Mononuclear cell (primary cell): Measurements from ENCODE around the gene TRAFD1. TPM values are rescaled to one million over a fixed set of nuclear protein-coding genes. Genes with fewer than 3 reads are reported as not detected.
A peak's percentile ranks its signal among the peaks of the same experiment; 100 is the strongest.
"Not testable (repeated sequence)": the region's sequence is repeated elsewhere in the genome, so short reads cannot be mapped to it uniquely, and the experiment has no call there.

ENCODE experiments used
- H3K27me3 ChIP-seq: 2 replicates; pipeline ENCODE4 v1.6.0; 2011; ENCODE audit warnings: low read length, control low read depth; ENCODE audit not compliant: insufficient read depth
- H3K4me1 ChIP-seq: 2 replicates; pipeline ENCODE4 v1.5.1; 2011; ENCODE audit warnings: mild to moderate bottlenecking, low read length, control low read depth; ENCODE audit not compliant: insufficient read depth
- H3K4me3 ChIP-seq: 2 replicates; pipeline ENCODE4 v1.5.1; 2011; ENCODE audit warnings: mild to moderate bottlenecking, low read length, moderate library complexity
- H3K9me3 ChIP-seq: 2 replicates; pipeline ENCODE4 v1.5.1; 2011; ENCODE audit warnings: low read depth, mild to moderate bottlenecking, control low read depth, low read length
- total RNA-seq: library from RNA; depleted of rRNA; stranded (reverse); fragments of >200 nt; gene quantifications from one replicate; pipeline ENCODE4 v1.2.3, GENCODE V29; 2012

Gene TRAFD1
- total RNA-seq, 1 donor: 44.5 TPM

DNA sequence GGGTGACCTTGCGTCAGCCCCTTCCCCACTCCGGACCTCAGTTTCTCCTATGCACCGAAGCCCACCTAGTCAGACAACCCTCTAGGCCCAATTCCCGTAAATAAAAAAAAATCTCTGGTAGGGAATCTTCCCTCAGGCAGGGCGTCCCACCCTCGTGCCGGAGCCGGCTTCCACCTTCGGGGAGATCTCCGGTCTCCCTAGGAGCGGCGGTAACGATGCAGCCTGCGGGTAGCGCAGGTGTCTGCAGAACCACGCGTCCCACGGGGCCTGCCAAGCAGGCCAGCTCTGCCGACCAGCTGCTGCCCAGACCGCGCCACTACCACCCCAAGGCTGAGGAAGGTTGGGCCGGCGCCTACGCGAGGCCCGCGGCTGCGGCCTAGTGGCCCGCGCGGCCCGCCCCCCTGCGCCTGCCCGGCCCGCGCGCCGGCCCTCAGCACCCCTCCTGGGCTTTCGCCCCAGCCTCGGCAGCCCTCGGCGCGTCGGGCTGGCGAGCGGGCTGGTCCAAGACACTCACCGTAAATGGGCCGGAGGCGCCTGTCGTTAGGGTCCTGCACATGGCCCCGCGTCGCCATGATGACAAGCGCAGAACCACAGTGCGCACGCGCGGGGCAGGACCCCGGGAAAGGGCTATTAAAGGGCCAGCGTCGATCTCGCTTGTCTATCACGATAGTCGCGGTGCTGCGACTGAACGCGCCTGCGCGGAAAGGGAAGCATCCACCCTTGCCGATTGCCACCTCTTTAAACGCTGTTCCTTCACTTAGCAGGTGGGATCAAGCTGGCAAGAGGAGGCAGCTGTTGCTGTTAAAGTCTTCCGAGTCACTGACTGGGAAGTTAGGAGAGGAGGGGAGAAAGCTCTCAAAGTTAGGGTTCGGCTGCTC is 16.9 kb upstream of the TRAFD1 start, which contains the start of gene NAA25:
Gene NAA25, minus strand, starts transcription at position 582 of the 878 bp plus-strand sequence. Its CDS starts 10 bp downstream, at position 572.
- Histone ChIP-seq H3K4me3 (peak within 1 kb of the TSS; percentile 97), H3K4me1 (peaks cover 45% of the 10 kb centered on the region), H3K27me3 (no peaks in the 10 kb centered on the region), H3K9me3 (no peaks in the 10 kb centered on the region)

DNA sequence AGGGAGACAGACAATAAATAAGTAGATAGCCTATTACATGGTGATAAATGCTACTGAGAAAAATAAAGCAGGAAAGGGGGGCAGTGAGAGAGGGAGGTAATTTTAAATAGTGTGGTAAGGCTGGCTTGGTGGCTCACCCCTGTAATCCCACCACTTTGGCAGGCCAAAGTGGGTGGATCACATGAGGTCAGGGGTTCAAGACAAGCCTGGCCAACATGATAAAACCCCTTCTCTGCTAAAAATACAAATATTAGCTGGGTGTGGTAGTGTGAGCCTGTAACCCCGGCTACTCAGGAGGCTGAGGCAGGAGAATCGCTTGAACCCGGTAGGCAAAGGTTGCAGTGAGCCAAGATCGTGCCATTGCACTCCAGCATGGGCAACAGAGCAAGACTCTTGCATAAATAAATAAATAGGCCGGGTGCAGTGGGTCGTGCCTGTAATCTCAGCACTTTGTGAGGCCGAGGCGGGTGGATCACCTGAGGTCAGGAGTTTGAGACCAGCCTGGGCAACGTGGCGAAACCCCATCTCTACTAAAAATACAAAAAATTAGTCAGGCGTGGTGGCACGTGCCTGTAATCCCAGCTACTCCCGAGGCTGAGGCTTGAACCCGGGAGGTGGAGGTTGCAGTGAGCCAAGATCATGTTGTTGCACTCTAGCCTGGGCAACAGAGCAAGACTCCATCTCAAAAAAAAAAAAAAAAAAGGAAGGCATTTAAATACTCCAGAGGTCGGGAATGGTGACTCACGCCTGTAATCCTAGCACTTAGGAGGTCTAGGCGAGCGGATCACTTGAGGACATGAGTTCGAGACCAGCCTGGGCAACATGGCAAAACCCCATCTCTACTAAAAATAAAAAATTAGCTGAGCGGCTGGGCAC is 14.3 kb upstream of the TRAFD1 start:
- not testable (repeated sequence) for H3K9me3 ChIP-seq, H3K27me3 ChIP-seq, H3K4me3 ChIP-seq
- peaks cover 41% of the 10 kb centered on the region for H3K4me1 ChIP-seq

DNA sequence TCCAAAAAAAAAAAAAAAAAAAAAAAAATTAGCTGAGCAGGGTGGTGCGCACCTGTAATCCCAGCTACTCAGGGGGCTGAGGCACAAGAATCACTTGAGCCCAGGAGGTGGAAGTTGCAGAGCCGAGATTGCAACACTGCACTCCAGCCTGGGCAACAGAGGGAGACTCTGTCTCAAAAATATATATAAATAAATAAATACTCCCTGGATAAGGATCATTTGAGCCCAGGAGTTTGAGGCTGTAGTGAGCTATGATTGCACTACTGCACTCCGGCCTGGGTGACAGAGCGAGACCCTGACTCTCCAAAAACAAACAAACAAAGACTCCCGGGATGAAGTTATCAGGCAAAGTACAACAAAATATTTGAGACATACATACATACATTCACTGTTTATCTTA is 13.4 kb upstream of the TRAFD1 start:
- H3K27me3 ChIP-seq: no peaks in the 10 kb centered on the region
- no peak overlapping the region for H3K4me3 ChIP-seq
- no peaks in the 10 kb centered on the region for H3K9me3 ChIP-seq
- peaks cover 43% of the 10 kb centered on the region for H3K4me1 ChIP-seq

DNA sequence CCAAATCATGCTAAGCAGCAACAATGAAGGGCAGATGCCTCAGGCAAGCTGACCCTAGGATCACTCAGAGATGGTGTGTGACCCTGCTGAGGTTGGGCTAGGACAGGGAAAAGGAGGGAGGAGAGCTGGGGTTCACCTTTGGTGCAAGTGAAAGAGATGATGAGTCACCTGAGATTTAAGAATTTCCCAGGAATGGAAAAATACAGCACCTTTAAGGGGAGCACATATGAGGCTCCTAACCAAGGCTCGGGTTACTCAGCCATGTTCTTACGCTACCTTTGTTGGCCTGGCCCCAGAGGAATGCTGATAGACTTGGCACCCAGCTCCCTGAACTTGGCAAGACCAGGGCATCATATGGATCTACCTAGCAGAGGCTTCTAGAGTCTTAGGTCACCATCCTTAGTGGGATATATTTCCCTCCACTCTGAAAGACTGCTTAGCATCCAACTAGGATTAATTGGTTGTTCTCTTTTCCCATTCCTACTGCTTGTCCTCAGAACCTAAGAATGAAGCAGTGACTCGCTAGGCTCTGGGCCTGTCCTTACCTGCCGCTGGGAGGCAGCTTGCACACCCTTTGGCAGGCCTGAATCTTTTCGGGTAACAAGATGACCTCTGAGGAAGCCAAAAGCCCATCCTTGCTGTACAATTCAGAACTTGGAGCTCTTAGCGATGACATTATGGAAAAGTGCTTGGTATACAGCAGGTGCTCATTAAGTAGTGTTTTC is 12.8 kb upstream of the TRAFD1 start:
- Histone ChIP-seq H3K27me3 (no peaks in the 10 kb centered on the region), H3K9me3 (no peaks in the 10 kb centered on the region), H3K4me1 (peaks cover 43% of the 10 kb centered on the region), H3K4me3 (no peak overlapping the region)

DNA sequence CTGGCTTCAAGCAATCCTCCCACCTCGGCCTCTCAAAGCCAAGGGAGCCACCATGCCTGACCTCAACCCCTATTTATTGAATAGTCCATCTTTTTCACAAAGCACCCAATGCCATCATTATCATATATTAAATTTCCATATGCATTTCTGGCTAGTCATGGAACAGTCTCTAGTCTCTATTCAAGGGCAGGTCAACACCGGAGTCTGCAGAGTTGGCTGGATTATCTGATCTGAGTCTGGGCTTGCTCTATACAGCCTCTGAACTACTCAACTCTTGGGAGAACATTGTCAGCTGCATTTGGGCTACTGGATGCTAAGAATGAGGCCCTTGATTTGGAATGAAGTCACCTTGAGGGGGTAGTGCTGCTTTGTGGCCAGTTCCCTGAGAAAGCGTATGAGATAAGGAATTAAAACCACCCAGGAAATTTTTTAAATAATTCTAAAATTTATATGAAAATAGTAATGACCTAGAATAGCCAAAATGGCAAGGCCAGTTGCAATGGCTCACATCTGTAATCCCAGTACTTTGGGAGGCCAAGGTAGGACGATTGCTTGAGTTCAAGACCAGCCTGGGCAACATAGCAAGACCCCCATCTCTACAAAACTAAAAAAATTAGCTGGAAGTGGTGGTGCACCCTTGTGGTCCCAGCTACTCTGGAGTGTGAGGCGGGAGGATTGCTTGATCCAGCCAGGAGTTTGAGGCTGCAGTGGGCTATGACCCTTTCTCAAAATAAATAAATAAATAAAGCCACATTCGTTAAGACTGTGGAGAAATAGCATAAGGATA is 9.9 kb upstream of the TRAFD1 start:
- H3K27me3 ChIP-seq: no peaks in the 10 kb centered on the region
- no peak overlapping the region for H3K4me3 ChIP-seq
- H3K4me1 ChIP-seq: peaks cover 39% of the 10 kb centered on the region
- no peaks in the 10 kb centered on the region for H3K9me3 ChIP-seq

DNA sequence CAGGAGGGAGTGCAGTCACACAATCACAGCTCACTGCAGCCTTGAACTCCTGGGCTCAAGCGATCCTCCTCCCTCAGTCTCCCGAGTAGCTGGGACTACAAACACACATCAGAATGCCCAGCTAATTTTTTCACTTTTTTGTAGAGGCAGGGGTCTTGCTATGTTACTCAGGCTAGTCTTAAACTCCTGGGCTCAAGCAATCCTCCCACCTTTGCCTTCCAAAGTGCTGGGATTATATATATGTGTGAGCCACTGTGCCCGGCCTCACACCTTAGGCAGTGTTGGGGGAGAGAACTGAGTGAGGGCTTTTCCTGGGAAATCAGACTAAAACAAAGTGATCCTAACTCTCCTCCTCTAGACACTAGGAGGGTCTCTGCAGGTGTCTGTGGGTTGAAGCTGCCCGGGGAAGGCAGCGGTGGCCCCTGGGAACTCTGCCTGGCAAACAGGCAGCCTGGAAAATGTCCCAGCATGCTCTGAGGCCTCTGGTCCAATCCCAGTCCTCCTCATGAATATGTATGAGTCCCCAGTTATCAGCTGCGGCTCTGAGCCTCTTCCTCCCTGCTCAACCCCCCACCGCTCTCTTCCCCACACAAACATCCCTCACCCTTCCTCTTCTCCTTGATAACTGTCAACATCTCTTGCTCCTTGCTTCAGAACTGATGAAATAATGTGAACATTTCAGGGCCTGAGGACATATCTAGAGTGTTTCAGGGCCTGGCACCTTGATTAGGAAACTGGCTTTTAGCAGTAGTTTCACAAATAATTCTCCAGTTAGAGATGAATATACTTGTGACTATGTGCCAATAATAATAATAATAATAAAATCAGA is 8.9 kb upstream of the TRAFD1 start:
- H3K27me3 ChIP-seq: no peaks in the 10 kb centered on the region
- no peak overlapping the region for H3K4me3 ChIP-seq
- no peaks in the 10 kb centered on the region for H3K9me3 ChIP-seq
- peaks cover 39% of the 10 kb centered on the region for H3K4me1 ChIP-seq

DNA sequence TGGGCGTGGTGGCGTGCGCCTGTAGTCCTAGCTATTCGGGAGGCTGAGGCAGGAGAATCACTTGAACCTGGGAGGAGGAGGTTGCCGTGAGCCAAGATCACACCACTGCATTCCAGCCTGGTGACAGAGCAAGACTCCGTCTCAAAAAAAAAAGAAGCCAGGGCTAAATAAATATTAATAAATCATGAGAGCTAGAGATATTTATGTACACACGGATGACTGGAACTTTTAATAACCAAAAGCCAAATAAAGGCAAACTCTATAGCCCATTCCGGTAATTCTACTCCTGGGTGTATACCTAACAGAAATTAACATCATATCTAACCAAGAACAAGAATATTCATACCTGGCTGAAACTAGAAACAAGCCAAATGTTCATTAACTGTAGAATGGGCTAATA is 7.7 kb upstream of the TRAFD1 start:
- Histone ChIP-seq H3K4me1 (peaks cover 33% of the 10 kb centered on the region), H3K9me3 (no peaks in the 10 kb centered on the region)

DNA sequence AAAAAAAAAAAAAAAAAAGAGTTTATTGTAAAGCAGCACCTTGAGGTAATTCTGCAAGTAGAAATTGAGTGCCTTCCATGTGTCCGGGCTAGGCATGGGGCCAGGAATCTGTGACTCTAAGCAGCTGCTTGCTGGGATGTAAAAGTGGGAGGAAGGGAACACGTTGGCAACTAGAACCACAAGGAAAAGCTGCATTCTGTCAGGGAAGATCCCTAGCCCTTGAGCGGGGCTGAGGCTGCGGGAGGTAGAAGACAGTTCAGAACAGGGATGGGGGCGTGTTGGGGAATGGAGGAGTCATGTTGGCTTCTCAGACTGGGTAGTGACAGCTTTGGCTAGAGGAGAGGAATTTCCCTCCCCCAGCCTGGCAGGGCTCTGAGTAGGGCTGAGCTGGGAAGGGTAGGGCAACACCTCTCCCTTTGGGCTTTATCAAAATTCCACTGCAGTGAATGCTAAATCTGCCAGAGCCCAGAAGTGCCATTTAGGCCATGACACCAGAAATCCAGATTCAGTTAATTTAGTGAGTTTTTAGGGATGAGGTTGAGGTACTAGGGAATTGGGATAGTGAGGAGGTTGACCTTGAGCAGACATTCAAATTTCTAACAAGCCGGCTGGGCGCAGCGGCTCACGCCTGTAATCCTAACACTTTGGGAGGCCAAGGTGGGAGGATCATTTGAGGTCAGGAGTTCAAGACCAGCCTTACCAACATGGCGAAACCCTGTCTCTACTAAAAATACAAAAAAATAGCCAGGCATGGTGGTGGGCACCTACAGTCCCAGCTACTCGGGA is 3.4 kb upstream of the TRAFD1 start:
- H3K9me3 ChIP-seq: no peaks in the 10 kb centered on the region
- no peak overlapping the region for H3K4me3 ChIP-seq
- H3K4me1 ChIP-seq: peaks cover 30% of the 10 kb centered on the region
- no peaks in the 10 kb centered on the region for H3K27me3 ChIP-seq

More for the DNA sequence above, 7.7 kb upstream of the TRAFD1 start:
- Histone ChIP-seq H3K27me3 (no peaks in the 10 kb centered on the region), H3K4me3 (no peak overlapping the region)

DNA sequence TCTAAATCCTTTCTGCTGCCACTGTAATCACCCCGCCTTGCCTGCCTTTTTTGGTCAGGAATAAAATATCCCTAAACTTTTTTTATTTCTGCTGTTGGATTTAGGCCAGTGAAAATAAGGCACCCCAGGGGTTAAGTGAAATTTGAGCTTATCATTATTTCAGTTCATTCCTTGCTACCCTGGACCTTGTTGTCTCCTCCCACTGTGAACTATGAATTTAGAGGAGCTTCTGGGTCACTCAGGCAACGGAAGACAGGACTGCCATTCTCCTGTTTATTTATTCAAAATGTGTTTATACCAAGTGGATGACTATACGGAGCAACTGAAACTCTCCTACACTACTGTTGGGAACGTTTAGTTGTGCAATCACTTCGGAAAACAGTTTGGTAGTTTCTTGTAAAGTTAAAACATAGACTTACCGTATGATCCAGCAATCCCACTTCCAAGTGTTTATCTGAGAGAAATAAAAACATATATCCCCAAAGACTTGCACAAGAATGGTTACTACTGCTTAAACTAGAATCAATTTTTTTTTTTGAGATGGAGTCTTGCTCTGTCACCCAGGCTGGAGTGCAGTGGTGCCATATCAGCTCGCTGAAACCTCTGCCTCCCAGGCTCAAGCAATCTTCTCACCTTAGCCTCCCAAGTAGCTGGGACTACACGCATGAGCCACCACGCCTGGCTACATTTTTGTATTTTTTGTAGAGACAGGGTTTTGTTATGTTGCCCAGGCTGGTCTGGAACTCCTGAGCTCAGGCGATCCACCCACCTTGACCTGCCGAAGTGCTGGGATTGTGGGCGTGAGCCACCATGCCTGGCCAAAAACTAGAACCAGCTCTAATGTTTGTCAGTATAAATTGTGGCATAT is 2.3 kb upstream of the TRAFD1 start:
- Histone ChIP-seq H3K27me3 (no peaks in the 10 kb centered on the region), H3K4me1 (peaks cover 34% of the 10 kb centered on the region)

DNA sequence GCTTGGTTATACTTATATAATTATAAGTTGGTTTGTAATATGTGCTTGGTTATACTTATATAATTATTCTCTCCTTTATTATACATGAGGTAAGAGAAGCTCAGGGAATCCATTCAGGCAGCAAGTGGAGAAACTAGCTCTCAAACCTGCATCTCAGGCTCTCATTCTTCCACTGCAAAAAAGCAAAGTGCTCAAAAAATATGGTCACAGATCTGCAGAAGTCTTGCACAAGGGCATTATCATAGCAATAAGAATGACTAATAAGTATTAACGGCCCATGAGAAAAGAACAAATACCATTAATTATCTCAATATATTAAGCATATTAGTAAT is 476 bp upstream of the TRAFD1 start:
- no peaks in the 10 kb centered on the region for H3K27me3 ChIP-seq
- H3K4me1 ChIP-seq: peaks cover 48% of the 10 kb centered on the region
- H3K9me3 ChIP-seq: no peaks in the 10 kb centered on the region
- no peak overlapping the region for H3K4me3 ChIP-seq

More for the DNA sequence above, 2.3 kb upstream of the TRAFD1 start:
- no peaks in the 10 kb centered on the region for H3K9me3 ChIP-seq
- H3K4me3 ChIP-seq: no peak overlapping the region

DNA sequence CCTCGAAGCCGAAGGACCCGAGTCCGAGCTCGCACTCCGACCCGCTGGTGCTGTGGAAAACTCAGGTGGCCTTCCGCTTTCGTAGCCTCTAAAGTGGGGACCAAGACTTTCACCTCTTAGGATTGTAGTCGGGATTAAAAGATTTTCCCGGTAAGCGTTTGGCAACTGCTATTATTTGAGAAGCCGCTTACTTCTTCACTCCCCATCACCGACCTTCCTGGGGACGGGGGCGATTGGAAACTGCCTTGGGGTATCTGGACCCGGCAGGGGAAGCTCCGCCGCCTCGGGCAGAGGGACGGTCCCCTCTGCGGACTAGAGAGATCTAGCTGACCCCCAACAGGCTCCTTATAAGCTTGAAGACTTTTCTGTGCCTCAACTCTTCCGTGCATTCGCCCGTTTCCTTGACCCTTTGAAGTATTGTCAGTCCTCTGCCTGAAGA is 659 bp downstream of the TRAFD1 start:
- H3K4me1 ChIP-seq: peaks cover 50% of the 10 kb centered on the region
- no peaks in the 10 kb centered on the region for H3K27me3 ChIP-seq
- H3K4me3 ChIP-seq: peak overlapping the region; percentile 97
- H3K9me3 ChIP-seq: no peaks in the 10 kb centered on the region

DNA sequence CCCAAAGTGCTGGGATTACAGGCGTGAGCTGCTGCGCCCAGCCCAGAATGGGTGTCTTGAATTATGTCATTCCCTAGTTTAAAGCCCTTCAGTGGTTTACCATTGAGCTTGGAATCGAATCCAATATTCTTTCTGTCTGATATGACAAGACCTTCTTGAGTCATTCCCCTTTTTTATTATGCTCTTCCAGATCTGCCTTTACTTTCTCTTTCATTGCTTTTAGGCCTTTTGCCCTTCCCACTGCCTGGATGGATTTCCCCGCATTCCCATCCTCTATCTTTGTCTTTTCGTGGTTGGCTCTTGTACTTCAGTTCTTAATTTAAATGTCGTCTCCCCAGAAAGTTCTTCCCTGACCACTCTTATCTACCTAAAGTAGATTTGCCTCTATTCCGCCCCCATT is 1.6 kb downstream of the TRAFD1 start:
- peaks cover 55% of the 10 kb centered on the region for H3K4me1 ChIP-seq
- H3K27me3 ChIP-seq: no peaks in the 10 kb centered on the region
- H3K4me3 ChIP-seq: peak overlapping the region; percentile 97
- no peaks in the 10 kb centered on the region for H3K9me3 ChIP-seq
